ENCODE results near the gene SEMA4A.

The SEMA4A gene

GRCh38 chr1:156135930-156136871 is 17.2 kb upstream of the SEMA4A start:
- DNase-seq (ENCODE audit: low spot score), result no peak

- DNase-seq (ENCODE audit: low spot score), result no peak
Measured at GRCh38 chr1:156136970-156137483, 16.4 kb upstream of the SEMA4A start.

GRCh38 chr1:156138458-156138867 is 14.9 kb upstream of the SEMA4A start:
- no peak for DNase-seq (ENCODE audit: low spot score)

GRCh38 chr1:156140879-156141707 is 12.3 kb upstream of the SEMA4A start:
- peak; percentile 89 for DNase-seq (ENCODE audit: low spot score)

GRCh38 chr1:156143765-156144489 is 9.5 kb upstream of the SEMA4A start:
- no peak for DNase-seq (ENCODE audit: low spot score)

GRCh38 chr1:156144742-156145141 is 8.6 kb upstream of the SEMA4A start:
- DNase-seq (ENCODE audit: low spot score), result no peak

- DNase-seq (ENCODE audit: low spot score), result no peak
Measured at GRCh38 chr1:156145650-156146019, 7.8 kb upstream of the SEMA4A start.

- DNase-seq (ENCODE audit: low spot score), result peak; percentile 95
Measured at GRCh38 chr1:156146020-156146768, 7.2 kb upstream of the SEMA4A start.

- DNase-seq (ENCODE audit: low spot score), result no peak
Measured at GRCh38 chr1:156146769-156147405, 6.5 kb upstream of the SEMA4A start.

- DNase-seq (ENCODE audit: low spot score), result no peak
Measured at GRCh38 chr1:156148216-156148615, 5.2 kb upstream of the SEMA4A start.

- no peak for DNase-seq (ENCODE audit: low spot score)
Measured at GRCh38 chr1:156149374-156150332, 3.7 kb upstream of the SEMA4A start.

- DNase-seq (ENCODE audit: low spot score), result no peak
Measured at GRCh38 chr1:156150333-156151011, 2.9 kb upstream of the SEMA4A start.

- no peak for DNase-seq (ENCODE audit: low spot score)
Measured at GRCh38 chr1:156151093-156151688, 2.2 kb upstream of the SEMA4A start.

- DNase-seq (ENCODE audit: low spot score), result no peak
Measured at GRCh38 chr1:156152628-156153027, 757 bp upstream of the SEMA4A start.

- DNase-seq (ENCODE audit: low spot score), result no peak
Measured at GRCh38 chr1:156154317-156154749, 948 bp downstream of the SEMA4A start.

- no peak for DNase-seq (ENCODE audit: low spot score)
Measured at GRCh38 chr1:156155756-156156510, 2.5 kb downstream of the SEMA4A start.

GRCh38 chr1:156157506-156157905 is 4.1 kb downstream of the SEMA4A start:
- no peak for DNase-seq (ENCODE audit: low spot score)

GRCh38 chr1:156157966-156158365 is 4.6 kb downstream of the SEMA4A start:
- no peak for DNase-seq (ENCODE audit: low spot score)

Measured in HuH-7 (cell line).